Measurements from ENCODE around the gene DNASE1L3.
"Not testable (repeated sequence)": the region's sequence is repeated elsewhere in the genome, so short reads cannot be mapped to it uniquely, and the experiment has no call there.

DNA sequence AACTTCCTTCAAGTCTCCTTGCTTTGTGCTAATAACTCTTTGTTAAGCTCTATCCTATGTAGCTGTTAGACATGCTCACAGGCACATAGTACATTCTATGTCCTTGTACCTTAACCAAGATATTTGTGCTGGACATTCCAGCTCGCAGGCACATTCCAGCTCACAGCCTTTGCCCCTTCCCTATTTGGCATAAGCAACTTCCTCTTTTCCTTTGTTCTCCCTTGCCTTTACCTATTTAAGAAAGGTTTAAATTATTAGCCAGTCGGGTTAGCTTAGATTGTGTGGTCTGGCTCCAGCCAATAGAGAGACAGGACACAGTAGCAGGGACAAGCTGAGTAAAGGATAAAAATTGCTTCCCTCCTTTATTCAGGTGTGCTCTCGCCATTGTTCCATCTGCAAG is 9.3 kb downstream of the DNASE1L3 start:
- not testable (repeated sequence) for TF ChIP-seq CTCF, POLR2A, EP300, POLR2AphosphoS5 (IDR thresholded peaks at IDR 0.05)

All from gastroesophageal sphincter (tissue), 3 donors.